NT2/D1 (cell line): Measurements from ENCODE around the gene PTPRQ.

Source experiments
- SUZ12 ChIP-seq: IDR thresholded peaks from 2 replicates; pipeline ENCODE4 v1.6.1; 2011; ENCODE audit not compliant: insufficient read length, insufficient read depth; ENCODE audit errors: extremely low read depth
- YY1 ChIP-seq: IDR thresholded peaks from 2 replicates; pipeline ENCODE4 v1.6.1; 2011; ENCODE audit not compliant: insufficient read length, insufficient read depth
- ZNF274 ChIP-seq: IDR thresholded peaks from 2 replicates; pipeline ENCODE4 v1.6.1; 2011; ENCODE audit warnings: mild to moderate bottlenecking, low read depth, low read length

- TF ChIP-seq ZNF274 (no peak), SUZ12 (no peak), YY1 (no peak)
Measured at GRCh38 chr12:80472236-80472635, 28.2 kb downstream of the PTPRQ start.
